ENCODE data around the gene TPST1.
A peak's percentile ranks its signal among the peaks of the same experiment; 100 is the strongest.
"Not testable (repeated sequence)": the region's sequence is repeated elsewhere in the genome, so short reads cannot be mapped to it uniquely, and the experiment has no call there.

Gene TPST1

DNA sequence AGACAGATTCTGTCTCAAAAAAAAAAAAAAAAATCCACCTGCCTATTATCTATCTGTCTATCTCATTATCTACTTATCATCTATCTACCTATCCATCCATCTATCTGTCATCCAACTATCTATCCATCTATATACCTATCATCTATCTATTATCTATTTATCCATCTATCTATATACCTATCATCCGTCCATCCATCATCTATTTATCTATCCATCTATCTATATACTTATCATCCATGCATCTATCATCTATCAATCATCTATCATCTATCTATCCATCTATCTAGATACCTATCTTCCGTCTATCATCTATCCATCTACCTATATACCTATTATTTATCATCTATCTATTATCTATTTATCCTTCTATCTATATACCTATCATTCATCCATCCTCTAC, 16.5 kb upstream of the TPST1 start:
- DNase-seq (ENCODE audit: low read depth, low spot score) = no peak

DNA sequence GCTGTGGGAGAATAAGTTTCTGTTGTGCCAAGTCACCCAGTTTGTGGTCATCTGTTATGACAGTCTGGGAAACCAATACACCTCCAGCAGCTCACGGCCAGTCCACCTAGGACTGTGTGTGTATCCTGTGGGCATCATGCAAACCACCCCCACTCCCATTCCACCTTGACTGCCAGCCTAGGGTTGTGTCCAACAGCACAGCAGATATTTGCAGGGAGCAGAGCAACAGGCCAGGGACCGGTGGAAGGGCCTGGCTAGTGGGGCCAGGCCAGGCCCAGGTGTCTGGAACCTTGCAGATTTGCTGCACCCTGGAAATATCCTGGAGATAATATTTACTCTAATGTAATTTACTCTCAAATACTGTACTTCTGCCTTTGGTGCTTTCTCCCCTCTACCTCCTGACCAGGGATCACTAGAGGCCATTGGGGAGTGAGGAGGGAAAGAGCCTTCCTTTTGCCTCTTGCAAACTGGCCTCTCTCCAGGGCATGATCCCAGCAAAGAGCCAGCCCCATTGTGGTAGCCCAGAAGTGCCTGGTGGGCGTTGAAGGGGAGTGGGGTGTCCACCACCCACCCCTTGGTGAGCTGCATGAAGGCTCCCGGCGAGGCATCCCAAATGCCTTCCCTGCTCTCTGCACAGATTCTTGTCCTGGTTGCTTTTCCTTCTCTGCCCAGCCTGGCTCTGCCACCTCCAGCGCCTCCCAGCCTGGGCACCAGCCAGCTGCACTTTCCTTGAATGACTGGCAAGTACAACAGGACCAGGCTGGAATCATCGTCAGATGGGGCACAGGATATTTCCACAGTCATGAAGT, 15.2 kb upstream of the TPST1 start:
- no peak for DNase-seq (ENCODE audit: low read depth, low spot score)

DNA sequence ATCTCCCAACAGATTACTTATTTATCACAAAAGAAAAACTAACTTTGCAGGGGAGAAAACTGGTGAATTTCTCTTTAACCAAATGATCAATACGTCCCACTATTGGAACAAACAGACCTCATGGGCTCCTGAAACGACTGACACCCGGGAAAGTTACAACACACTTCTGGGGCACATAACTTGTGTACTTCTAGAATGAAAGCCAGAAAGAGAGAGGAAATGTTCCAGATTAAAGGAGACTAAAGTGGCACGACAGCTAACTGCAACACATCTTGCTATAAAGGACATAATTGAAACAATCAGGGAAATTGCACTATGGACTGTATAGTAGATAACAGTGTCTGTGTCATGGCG, 14.7 kb upstream of the TPST1 start:
- DNase-seq (ENCODE audit: low read depth, low spot score) = no peak

DNA sequence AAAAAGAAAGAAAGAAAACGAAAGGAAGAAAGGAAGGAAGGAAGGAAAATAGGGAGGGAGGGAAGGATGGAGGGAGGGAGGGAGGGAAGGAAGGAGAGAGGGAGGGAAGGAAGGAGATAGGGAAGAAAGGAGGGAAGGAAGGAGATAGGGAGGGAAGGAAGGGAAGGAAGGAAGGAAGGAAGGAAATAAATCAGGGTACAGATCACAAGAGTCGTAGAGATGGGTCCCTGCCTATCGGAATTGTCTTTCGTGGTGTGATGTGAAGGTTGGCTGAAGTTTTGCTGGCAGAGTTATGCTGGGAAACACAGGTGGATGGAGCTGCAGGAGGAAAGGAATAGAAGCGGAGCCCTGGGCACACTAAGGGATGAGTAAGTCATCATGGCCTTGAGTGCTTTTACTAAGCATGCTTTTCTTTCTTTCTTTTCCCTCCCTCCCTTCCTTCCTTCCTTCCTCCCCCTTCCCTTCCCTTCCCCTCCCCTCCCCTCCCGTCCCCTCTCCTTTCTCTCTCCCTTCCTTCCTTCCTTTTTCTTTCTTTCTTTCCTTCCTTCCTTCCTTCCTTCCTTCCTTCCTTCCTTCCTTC, 11.9 kb upstream of the TPST1 start:
- no peak for DNase-seq (ENCODE audit: low read depth, low spot score)

DNA sequence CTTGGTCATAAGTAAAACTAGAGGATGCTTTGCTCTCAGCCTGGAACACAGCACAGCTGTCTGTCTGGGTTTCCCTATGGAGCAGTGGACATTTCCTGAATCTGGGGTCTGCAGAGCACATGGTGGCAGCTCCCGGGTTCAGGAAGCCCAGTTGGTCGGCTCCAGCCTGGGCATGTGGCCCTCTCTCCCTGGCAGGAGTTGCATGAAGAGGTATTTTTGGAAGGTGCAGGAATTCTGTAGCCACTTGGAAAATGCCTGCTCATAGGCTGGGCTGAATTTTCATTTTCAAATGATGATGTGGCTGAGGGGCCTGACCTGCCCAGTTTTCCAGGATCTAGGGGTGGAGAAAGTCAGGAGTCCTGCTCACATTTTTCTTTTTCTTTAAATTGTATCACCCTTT, 6.7 kb upstream of the TPST1 start:
- DNase-seq (ENCODE audit: low read depth, low spot score) = no peak

DNA sequence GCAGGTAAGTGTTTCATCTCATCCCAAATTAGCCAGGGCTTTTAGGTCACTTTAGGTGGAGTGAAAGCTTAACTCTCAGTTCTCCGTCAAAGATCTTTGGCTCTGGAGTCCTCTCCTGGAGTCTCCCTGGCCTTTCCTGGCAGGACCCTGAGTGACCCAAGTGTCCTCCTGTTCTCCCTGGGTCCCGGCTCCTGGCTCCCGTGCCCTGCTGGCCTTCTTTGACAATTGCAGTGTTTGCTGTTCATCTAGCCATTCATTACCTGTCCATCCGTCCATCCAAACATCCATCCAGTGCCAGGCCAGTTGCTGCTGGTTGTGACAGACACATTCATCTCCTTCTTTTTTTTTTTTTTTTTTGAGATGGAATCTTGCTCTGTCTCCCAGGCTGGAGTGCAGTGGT, 6.2 kb upstream of the TPST1 start:
- no peak for DNase-seq (ENCODE audit: low read depth, low spot score)

DNA sequence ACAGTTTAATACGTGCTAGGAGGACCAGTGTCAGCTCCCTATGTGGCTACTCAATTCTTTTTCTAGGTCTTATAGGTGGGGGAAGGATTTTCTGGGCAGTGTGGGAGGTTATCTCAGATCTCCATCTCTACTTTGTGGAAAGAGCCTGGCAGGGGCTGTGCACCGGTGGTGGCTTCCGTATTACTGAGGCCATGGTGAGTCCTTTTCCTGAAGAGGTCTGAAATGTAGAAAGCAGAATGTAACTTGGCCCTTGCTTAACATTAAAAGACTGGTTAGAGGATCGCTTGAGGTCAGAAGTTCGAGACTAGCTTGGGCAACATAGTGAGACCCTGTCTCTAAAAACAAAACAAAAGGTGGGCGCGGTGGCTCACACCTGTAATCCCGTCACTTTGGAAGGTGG, 2.7 kb upstream of the TPST1 start:
- no peak for DNase-seq (ENCODE audit: low read depth, low spot score)

DNA sequence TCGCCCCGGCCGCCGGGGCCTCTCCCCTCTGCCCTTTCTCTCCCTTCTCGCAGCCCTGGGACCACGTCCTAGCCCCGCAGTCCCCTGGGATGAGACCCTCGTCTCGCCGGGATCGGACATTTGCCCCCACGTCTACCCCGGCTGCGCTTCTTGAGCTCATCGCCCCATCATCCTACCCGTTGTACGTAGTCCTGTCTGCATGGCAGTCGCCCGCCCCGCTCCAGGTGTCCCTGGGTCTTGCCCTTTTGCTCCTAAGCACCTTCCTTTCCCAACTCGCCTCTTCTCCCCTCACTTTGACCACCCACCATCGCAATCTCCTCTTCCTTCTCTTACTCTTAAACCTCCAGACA, 582 bp downstream of the TPST1 start:
- DNase-seq (ENCODE audit: low read depth, low spot score) = peak; percentile 34

DNA sequence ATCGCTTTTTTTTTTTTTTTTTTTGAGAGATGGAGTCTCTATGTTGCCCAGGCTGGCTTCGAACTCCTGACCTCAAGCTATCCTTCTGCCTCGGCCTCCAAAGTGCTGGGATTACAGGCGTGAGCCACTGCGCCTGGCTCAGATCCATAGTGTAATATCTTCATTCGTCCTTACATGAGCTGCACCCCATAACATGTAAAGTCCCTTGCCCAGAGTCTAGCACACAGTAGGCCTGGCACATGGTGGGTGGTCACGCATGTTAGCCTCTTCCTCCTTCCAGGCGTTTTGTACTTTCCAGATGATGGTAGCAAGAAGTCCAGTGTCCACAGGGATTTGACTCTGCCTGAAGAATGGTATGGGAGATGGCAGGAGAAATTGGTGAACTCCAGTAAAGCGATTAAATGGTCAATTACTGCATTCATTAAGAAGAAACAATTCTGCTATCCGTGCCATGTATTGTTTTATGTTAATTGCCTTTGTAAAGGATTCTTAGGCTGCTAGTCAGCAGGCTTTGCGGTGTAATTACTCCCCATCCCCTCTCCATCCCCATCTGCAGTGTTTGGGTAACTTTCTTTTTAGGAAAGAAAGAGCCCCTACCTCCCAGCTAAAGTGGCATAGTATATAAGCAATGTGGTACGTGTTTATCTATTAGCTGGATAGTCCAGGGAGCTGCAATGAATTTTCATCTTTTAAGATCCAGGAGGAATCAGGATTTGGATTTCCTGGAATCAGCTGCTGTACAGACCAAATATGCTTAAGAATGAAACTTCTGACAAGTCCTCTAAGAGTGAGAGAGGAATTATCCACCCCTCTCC, 1.2 kb downstream of the TPST1 start:
- no peak for DNase-seq (ENCODE audit: low read depth, low spot score)

DNA sequence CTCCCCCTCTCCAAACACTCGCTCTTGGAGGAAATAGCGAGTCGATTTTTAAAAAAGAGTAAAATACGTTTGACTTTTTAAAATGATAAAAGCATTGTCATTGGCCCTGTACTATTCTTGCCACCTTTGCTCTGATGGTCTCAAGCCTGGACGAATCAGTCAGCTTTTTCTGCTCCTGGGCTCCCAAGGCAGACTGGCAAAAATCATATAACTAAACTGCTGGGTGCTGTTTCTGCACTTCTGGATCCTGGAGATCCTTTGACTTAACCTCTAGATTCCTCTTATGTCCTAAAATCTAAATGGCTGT, 1.8 kb downstream of the TPST1 start:
- no peak for DNase-seq (ENCODE audit: low read depth, low spot score)

DNA sequence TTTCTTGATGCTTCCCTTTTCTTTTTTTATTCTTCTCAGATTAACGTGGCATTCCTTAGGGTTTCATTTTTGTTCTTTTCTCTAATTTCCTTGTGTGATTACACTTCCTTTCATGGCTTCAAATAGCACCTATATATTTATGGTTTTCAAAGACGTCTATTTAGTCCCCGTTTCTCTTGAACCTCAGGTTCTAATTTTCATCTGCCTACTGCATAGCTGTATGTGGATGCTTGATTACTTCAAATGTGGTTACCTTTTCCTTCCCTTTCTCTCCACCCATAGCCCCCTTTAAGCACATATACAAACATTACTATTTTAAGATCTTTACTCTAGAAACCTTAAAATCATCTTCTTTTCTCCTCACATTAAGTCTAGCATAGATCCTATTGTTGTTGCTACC, 2.4 kb downstream of the TPST1 start:
- DNase-seq (ENCODE audit: low read depth, low spot score) = no peak

DNA sequence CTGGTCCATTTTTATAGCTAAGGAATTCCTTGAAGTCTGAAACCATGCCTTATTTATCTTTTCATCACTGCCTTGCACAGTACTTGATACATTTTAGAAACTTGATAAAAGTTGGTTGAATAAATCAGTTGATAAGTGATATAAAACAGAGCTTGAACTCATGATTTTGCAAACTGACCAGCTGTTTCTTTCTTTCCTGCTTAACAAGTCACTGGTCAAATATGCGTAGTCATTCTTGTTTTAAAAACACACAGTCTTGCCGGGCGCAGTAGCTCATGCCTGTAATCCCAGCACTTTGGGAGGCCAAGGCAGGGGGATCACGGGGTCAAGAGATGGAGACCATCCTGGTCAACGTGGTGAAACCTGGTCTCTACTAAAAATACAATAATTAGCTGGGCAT, 6.3 kb downstream of the TPST1 start:
- DNase-seq (ENCODE audit: low read depth, low spot score) = no peak

DNA sequence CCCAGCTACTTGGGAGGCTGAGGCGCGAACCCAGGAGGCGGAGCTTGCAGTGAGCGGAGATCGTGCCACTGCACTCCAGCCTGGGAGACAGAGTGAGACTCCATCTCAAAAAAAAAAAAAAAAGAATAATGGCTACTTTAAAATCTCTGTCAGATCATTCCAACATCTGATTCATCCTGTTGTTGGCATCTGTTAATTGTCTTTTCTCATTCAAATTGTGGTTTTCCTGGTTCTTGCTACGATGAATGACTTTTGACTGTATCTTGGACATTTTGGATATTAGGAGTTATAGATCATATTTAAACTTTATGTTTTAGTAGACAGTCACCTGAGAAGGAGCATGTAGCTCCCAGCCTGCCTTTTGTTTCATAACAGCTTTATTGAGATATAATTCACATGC, 8.5 kb downstream of the TPST1 start:
- DNase-seq (ENCODE audit: low read depth, low spot score) = no peak

DNA sequence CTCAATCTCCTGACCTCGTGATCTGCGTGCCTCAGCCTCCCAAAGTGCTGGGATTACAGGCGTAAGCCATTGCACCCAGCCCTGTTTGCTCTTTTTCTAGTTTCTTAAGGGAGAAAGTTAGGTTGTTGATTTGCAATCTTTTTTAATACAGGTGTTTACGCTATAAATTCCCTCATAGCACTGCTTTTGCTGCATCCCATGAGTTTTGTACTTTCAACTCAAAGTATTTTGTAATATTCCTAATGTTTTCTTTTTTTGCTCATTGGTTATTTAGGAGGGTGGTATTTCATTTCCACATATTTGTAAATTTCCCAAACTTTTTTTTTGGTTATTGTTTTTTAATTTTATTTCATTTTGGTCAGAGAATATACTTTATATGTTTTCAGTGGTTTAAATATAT, 11.6 kb downstream of the TPST1 start:
- no peak for DNase-seq (ENCODE audit: low read depth, low spot score)

DNA sequence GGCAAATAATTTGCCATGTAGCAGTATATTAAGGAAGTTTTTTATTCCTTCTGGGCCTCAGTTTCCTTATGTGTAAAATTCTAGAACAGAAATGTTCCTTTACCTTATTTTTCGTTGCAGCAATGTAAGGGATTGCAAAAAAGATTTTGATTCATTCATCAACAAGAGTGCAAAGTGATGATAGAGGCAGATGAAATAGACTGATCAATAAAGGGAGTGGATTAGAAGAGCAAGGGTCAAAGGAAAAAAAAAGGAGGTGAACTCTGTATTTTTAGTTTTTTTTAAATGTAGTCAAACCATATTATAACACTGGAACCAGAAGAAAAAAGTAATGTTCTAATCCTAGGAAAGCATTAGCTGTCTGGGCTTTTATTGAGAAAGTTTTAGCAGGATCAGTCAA, 14.7 kb downstream of the TPST1 start:
- DNase-seq (ENCODE audit: low read depth, low spot score) = no peak

DNA sequence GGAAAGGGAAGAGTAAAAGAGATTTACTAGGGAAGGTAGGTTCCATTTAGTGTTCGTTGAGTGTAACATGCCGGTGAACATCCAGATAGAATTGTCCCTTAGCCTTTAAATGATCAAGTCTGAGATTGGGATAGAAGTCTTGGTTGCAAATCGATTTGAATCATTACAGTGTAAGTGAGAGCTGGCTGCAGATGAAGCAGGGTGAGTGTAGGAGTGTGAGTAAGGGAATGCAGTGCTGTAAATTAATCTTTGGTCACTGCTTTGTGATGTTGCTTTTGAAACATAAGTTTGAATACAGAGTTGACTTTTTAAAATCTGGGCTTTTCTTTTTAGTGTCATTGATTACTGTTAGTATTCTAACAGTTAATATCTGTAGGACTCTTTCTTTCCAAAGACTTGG, 16.3 kb downstream of the TPST1 start:
- DNase-seq (ENCODE audit: low read depth, low spot score) = no peak

DNA sequence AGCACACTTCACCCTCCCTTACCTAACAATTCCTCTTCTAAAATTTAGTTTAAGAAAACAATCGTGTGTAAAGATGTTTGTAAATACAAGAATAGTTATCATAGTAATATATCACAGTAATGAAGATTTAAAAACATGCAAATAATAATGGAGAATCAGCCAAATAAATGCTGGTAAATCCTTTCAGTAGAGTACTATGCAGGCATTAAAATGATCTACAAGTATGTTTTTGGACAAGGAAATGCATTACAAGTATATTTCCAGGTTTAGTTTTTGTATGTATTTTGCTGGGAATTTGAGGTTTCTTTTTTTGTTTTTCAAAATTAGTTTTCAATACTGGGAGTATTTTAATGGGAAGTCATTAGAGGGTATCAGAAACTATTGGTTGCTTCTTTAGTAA, 22.7 kb downstream of the TPST1 start:
- DNase-seq (ENCODE audit: low read depth, low spot score) = no peak

DNA sequence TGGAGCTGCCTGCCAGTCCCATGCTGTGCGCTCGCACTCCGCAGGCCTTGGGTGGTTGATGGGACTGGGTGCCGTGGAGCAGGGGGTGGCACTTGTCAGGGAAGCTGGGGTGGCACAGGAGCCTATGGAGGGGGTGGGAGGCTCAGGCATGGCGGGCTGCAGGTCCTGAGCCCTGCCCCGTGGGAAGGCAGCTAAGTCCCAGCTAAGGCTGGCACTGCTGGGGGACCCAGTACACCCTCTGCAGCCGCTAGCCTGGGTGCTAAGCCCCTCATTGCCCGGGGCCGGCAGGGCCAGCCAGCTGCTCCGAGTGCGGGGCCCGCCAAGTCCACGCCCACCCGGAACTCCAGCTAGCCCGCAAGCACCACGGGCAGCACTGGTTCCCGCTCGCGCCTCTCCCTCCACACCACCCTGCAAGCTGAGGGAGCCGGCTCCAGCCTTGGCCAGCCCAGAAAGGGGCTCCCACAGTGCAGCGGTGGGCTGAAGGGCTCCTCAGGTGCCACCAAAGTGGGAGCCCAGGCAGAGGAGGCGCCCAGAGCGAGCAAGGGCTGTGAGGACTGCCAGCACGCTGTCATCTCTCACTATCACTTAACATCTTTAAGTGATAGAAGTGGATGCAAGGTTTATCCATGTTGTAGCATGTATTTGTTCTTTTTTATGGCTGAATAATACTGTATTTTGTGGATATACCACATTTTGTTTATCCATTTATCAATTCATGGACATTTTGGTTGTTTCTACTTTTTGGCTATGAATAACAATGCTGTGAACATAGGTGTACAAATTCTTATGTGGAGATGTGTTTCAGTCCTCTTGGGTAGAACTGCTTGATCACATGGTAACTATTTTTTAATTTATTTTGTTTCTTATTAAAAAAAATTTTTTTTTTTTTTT, 26.4 kb downstream of the TPST1 start:
- DNase-seq (ENCODE audit: low read depth, low spot score) = not testable (repeated sequence)

DNA sequence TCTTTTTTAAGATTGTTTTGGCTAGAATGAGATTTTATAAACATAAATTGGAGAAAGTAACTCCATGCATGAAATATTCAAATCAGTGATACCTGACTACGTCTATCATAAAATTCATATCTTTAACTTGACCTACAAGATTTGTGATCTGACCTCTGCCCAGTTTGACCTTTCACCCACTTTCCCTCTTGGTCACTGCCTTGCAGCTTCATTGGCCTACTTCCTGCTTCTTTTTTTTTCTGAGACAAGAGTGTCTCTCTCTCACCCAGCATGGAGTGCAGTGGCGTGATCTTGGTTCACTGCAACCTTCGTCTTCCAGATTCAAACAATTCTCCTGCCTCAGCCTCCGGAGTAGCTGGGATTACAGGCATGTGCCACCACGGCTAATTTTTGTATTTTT, 28.5 kb downstream of the TPST1 start:
- no peak for DNase-seq (ENCODE audit: low read depth, low spot score)

DNA sequence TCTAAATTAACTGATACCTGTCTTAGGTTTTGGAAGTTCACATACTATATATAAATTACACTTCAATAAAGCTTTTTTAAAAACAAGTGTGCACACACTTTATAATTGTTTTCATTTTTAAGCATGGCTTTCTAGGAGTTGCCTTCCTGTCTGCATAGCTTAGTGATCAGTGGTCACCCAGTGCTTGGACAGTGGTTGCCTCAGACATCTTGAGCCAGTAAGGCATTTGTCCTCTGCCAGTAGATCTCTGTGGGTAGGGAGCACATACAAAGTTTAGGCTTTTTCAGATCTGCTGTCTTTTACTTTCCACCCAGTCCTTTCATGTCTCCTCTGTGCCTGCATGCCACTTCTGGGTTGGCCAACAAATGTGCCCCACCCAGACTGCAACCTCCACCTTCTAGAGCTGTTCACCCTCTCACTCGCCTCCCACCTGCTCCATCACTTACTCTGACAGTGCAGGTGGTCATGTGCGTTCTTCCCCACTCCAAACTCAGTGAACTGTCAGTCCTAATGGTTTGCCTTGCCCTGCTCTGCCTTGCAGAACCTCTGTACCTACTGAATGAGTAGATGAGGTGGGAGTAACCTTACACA, 31.7 kb downstream of the TPST1 start:
- DNase-seq (ENCODE audit: low read depth, low spot score) = no peak

DNA sequence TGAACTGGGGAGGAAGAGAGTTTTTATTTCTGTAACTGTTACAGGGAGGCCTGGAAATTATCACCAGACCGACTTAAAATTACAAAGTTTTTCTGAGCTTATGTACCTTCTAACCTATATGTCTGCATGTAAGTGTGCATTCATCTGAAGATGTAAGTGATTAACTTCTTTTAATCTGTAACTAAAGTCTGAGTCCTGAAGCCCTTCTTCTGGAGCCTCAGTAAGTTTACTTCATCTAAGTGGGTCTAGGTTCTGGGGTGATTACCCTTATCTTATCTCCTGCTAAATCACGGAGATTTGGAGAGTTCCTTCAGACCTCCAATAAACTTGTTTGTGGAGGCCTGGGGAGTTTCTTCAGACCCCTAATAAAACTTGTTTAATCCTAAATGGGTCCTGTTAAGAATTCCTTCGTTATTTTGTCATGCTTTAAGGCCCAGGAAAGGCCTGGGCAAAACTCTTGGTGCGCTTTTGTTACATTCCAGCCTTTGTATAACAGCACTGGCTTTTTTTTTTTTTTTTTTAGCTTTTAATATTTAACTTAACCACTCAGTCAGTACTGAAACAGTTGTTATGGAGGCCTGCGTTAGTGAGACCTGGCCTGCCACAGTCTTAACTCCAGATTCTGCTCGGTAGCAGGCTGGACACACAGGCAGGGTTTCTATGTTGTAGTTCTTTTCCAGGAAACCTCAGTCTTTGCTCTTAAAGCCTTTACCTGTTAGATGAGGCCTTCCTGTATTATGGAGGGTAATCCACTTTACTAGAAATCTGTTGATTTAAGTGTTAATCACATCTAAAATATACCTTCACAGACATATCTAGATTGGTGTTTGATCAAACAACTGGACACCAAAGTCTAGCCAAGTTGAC, 33.0 kb downstream of the TPST1 start:
- peak; percentile 35 for DNase-seq (ENCODE audit: low read depth, low spot score)
